Neutrophil (primary cell): ENCODE measurements around the gene MGAT3.

ENCODE experiments used
- H3K27ac ChIP-seq: fragments of 200-600 bp; sonication (generic); 2 replicates; pipeline ENCODE4 v1.5.1; 2016; ENCODE audit warnings: mild to moderate bottlenecking, moderate library complexity
- H3K27me3 ChIP-seq: fragments of 200-600 bp; sonication (generic); 2 replicates; pipeline ENCODE4 v1.6.0; 2016; ENCODE audit warnings: mild to moderate bottlenecking
- H3K36me3 ChIP-seq: fragments of 200-600 bp; sonication (generic); 2 replicates; pipeline ENCODE4 v1.5.1; 2017
- H3K4me1 ChIP-seq, 2 experiments: fragments of 200-600 bp in 1 of 2; sonication (generic) in 1 of 2; 1 replicate in 1 of 2; 2 replicates in 1 of 2; pipeline versions ENCODE4 v1.5.1 to v1.6.1; 2013 to 2016; ENCODE audit warnings: low read depth in 1 of 2, low read length in 1 of 2, mild to moderate bottlenecking in 1 of 2, moderate library complexity in 1 of 2; ENCODE audit not compliant: control insufficient read depth in 1 of 2, insufficient read depth in 1 of 2
- H3K4me3 ChIP-seq, 2 experiments: fragments of 200-600 bp in 1 of 2; sonication (generic) in 1 of 2; 1 replicate in 1 of 2; 2 replicates in 1 of 2; pipeline ENCODE4 v1.5.1; 2013 to 2016; ENCODE audit warnings: low read depth in 1 of 2, low read length in 1 of 2, mild to moderate bottlenecking in 1 of 2, moderate library complexity in 1 of 2
- H3K9me3 ChIP-seq: fragments of 200-600 bp; sonication (generic); 2 replicates; pipeline ENCODE4 v1.5.1; 2016
- TF ChIP-seq, protein P1 (sequence below): fragments of 200-600 bp; sonication (generic); IDR thresholded peaks from 2 replicates; pipeline ENCODE4 v1.5.1; 2016; ENCODE audit warnings: antibody characterized with exemption

The MGAT3 gene

DNA sequence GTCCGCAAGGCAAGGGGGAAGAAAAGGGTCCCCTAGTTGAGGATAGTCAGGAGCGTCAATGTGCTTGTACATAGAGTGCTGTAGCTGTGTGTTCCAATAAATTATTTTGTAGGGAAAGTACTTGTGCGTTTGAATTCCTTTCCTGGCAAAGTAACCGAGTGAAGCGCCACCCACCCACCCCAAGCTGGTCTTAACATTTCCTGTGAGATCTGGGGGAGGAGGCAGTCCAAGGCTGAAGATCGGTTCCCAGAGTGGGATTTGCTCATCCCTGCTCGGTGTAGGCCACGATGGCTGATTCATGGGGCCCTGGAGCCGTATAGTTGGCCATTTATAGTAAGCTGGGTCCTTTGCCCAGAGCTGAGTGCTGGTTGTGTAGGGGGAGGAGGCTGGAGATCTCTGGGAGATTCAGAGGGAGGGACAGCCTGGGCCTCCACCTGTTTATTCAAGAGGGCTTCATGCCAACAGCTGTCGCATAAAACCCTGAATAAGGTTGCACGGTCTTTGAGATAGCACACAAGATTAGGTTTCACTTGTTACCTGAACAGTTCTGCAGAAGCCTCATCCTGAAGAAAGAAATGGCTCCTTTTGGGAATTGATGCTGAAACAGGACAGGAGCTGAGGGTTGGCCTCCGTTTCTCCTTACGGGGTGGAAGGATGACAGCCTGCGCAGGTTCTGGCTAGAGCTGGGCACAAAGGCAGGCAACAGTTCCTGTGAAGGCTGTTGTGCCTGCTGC lies 65.9 kb downstream of the MGAT3 start:
- Histone ChIP-seq H3K4me1 (peaks cover 79 to 80% of the 10 kb centered on the region in 2 experiments), H3K27me3 (no peaks in the 10 kb centered on the region), H3K27ac (peak overlapping the region; percentile 96), H3K36me3 (peaks cover 38% of the 10 kb centered on the region), H3K4me3 (peak overlapping the region; percentile 4 to 100), H3K9me3 (no peaks in the 10 kb centered on the region)
- TF ChIP-seq, protein P1, sequence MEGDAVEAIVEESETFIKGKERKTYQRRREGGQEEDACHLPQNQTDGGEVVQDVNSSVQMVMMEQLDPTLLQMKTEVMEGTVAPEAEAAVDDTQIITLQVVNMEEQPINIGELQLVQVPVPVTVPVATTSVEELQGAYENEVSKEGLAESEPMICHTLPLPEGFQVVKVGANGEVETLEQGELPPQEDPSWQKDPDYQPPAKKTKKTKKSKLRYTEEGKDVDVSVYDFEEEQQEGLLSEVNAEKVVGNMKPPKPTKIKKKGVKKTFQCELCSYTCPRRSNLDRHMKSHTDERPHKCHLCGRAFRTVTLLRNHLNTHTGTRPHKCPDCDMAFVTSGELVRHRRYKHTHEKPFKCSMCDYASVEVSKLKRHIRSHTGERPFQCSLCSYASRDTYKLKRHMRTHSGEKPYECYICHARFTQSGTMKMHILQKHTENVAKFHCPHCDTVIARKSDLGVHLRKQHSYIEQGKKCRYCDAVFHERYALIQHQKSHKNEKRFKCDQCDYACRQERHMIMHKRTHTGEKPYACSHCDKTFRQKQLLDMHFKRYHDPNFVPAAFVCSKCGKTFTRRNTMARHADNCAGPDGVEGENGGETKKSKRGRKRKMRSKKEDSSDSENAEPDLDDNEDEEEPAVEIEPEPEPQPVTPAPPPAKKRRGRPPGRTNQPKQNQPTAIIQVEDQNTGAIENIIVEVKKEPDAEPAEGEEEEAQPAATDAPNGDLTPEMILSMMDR = no peak

DNA sequence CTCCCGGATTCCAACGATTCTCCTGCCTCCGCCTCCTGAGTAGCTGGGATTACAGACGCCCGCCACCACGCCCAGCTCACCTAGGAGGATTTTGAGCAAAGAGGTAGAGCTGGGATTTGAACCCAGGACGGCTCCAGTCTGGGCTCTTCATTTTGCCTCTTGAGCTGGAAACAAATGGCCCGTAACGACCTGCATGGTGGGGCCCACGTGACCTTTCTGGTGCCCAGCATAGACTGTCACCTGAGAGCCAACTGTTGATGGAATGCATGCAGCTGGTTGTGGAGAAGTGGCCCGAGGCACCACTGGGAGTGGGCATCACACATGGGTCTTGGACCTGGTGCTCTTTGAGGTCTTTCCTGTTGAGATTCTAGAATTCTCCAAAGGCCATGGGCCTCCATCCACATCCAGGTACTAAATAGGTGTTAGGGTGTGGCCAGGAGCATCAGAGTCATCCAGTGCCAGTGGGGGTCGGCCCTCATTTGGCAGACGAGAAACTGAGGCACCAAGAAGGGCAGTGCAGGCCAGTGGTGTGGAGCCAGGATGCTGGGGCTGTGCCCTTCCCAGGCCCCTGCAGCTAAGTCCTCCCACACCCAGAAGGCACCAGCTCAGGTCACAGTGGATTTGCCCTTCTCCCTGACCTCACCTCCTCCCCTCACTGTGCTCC lies 67.4 kb downstream of the MGAT3 start:
- Histone ChIP-seq H3K9me3 (no peaks in the 10 kb centered on the region), H3K27me3 (no peaks in the 10 kb centered on the region), H3K27ac (peak overlapping the region; percentile 94), H3K36me3 (peaks cover 46% of the 10 kb centered on the region), H3K4me3 (no peak overlapping the region), H3K4me1 (peaks cover 85 to 87% of the 10 kb centered on the region in 2 experiments)
- TF ChIP-seq, protein P1 = no peak

DNA sequence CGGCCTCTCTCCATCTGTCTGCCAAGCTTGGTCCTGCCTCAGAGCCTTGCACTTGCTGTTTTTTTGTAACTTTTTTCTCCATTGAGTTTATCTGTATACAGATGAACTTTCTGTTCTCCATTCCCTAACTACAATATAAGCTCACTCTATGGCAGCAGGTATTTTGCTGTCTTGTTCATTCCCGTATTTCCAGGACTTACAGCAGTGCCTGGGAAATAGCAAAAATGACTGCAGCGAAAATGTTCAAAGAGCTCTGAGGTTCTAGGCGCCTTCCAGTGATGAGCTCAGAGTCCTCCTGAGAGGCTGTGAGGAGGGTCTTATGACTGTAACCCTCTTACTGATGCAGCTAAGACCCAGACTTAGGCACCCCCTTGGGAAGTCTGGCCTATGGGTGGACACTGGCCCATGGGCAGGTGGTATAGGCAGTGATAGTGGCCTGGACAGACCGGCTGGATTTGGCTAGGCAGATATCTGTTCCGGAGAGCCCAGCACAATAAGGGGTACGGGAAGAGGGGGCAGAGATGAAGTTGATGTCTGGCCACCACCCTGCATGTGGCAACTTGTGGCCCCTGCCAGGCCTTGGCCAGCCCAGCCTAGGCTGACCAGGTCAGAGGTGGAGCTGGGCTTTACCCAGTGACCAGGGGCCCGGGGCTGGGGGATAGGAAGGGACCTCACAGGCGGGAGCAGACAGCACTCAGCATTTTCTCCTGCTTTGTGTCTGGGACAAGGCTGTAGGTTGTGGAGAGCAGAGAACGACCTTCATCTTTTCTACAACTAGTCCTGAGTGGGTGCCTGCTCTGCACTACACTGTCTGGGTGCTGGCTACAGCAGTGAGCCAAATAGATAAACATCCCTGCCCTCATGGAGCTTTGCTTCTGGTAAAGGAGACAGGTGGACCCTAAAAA lies 68.2 kb downstream of the MGAT3 start:
- Histone ChIP-seq H3K27ac (peak overlapping the region; percentile 94), H3K27me3 (no peaks in the 10 kb centered on the region), H3K4me3 (no peak overlapping the region), H3K36me3 (peaks cover 54% of the 10 kb centered on the region), H3K9me3 (no peaks in the 10 kb centered on the region), H3K4me1 (peaks cover 88% of the 10 kb centered on the region in 2 experiments)
- TF ChIP-seq, protein P1 = no peak

DNA sequence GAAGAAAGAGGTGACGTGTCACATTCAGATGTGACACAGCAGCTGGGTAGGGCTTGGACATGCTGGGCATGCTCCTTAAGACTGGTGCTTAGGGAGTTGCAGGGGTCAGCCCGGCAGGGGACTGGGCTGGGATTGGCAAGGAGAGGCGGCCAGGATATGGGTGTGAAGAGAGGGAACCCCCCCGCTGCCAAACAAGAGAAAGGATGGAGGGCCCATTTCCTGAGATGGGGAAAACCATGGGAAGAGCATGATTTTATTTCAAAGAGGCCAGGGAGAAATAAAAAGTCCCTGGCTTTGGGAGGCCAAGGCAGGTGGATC lies 68.8 kb downstream of the MGAT3 start:
- Histone ChIP-seq H3K27ac (peak overlapping the region; percentile 94), H3K4me3 (no peak overlapping the region), H3K4me1 (peaks cover 94 to 95% of the 10 kb centered on the region in 2 experiments), H3K27me3 (no peaks in the 10 kb centered on the region), H3K36me3 (peaks cover 60% of the 10 kb centered on the region), H3K9me3 (no peaks in the 10 kb centered on the region)
- TF ChIP-seq, protein P1 = no peak

DNA sequence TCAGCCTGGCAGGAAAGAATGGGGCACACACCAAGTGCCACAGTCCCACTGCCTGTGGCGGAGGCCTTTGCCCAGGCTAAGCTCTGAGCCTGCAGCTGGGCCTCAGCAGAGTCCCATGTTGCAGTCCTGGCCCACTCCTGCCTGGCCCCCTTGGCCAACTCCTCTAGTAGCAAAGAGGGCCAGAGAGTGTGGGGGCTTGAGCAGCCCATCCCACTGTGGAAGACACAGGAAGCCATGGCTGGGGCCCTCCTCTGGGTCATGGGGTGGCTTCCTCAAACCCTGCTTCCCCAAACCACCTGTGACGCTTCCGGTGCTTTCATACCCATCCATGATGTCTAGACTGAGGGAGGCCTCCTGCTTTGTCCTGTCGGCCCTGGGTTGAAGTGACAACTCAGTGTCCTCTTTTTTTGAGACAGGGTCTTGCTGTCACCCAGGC lies 69.9 kb downstream of the MGAT3 start:
- Histone ChIP-seq H3K36me3 (peaks cover 63% of the 10 kb centered on the region), H3K27me3 (no peaks in the 10 kb centered on the region), H3K4me1 (peaks cover 96 to 98% of the 10 kb centered on the region in 2 experiments), H3K4me3 (peak overlapping the region; percentile 19 to 51), H3K9me3 (no peaks in the 10 kb centered on the region), H3K27ac (peak overlapping the region; percentile 94)
- TF ChIP-seq, protein P1 = peak; percentile 30
